Renal cortical epithelial cell (primary cell): Measurements from ENCODE around the gene ATP8A2. TPM values are rescaled to one million over a fixed set of nuclear protein-coding genes. Genes with fewer than 3 reads are reported as not detected.

Experiments
- DNase-seq: peaks from one replicate; pipeline ENCODE4 v3.0.0-alpha.2; 2011; ENCODE audit warnings: low read depth
- total RNA-seq: library from RNA; depleted of rRNA; stranded (reverse); fragments of >200 nt; gene quantifications from 2 replicates; pipeline ENCODE4 v1.2.3, GENCODE V29; 2014

Gene ATP8A2
- total RNA-seq, 1 donor from 2014 or later = 2.7 TPM

GRCh38 chr13:25625414-25625813 lies 253.6 kb downstream of the ATP8A2 start:
- DNase-seq = no peak

DNA sequence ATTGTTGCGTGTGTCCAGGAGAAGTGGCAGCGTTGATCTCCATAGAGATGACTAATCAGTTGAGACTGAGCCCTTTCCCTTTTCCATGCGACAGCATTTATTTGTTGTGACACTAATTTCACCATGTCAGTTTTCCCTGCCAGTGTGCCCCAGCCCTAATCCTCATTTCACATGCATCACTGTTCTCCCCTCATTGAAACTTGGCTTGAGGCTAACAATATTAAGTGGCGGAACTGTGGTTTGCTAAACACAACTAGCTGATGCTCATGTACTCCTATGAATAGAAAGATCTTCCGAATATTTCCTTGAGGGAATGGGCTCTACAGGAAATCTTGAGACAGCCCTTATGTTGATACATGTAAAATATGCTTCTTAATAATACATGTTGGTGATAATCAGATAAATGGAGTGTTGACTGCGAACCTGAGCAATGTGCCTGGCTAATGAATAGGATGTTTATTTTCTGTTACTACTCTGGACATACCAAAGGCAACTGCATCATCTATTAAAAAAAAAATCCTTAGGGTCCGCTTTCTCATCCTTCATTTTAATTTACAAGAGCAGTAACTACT lies 258.6 kb downstream of the ATP8A2 start:
- DNase-seq = no peak

DNA sequence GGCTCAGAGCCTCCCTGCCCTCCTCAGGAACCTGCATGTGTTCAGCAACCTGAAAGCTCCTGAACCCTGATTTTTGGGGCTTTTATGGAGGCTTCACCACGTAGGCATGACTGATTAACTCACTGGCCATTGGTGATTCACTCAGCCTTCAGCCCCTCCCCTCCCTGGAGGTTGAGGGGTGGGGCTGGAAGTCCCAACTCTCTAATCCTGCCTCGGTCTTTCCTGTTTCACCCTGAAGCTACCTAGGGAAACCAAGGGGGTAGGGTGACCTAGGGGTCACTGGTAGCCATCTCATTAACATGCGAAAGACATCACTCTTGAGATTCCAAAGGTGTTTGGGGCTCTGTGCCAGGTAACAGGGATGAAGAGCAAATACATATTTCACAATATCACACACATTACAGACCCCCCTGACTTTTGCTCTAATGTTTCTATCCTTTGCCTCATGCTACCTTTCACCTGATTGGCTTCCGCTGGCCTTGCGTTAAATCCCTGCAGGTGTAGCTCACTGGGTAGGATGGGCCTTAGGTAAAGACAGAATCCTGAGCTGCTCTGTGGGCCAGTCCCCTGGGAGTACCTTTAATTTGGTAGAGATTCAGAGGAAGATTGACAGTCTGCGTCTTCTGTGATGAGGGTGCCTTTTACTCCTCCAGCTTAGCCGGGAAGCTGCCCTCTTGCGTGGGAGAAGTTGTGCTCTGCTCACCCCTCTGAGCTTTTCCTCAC lies 260.6 kb downstream of the ATP8A2 start:
- no peak for DNase-seq

- no peak for DNase-seq
Observed at GRCh38 chr13:25633093-25633492, 261.3 kb downstream of the ATP8A2 start.

DNA sequence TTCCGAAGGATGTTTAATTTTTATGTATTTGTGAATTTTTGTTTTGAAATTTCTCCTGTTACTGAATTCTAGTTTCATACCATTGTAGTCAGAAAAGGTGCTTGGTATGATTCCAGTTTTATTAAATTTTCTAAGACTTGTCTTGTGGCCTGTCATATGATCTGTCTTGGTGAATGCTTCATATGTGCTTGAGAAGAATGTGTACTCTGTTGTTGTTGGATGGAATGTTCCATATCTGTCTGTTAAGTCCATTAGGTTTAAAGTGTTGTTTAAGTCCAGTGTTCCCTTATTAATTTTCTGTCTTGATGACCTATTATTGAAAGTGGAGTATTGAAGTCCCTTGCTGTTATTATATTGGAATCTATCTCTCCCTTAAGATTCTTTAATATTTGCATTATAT lies 273.9 kb downstream of the ATP8A2 start:
- no peak for DNase-seq

GRCh38 chr13:25649001-25649633 lies 277.3 kb downstream of the ATP8A2 start:
- no peak for DNase-seq

- DNase-seq = peak; percentile 63
Observed at GRCh38 chr13:25652764-25653163, 281.0 kb downstream of the ATP8A2 start.

GRCh38 chr13:25654322-25654721 lies 282.5 kb downstream of the ATP8A2 start:
- DNase-seq = peak; percentile 19

GRCh38 chr13:25657157-25657556 lies 285.4 kb downstream of the ATP8A2 start:
- no peak for DNase-seq

- peak; percentile 15 for DNase-seq
Observed at GRCh38 chr13:25659091-25659795, 287.5 kb downstream of the ATP8A2 start.

GRCh38 chr13:25660996-25661395 lies 289.2 kb downstream of the ATP8A2 start:
- no peak for DNase-seq

GRCh38 chr13:25662516-25662915 lies 290.7 kb downstream of the ATP8A2 start:
- DNase-seq = no peak

DNA sequence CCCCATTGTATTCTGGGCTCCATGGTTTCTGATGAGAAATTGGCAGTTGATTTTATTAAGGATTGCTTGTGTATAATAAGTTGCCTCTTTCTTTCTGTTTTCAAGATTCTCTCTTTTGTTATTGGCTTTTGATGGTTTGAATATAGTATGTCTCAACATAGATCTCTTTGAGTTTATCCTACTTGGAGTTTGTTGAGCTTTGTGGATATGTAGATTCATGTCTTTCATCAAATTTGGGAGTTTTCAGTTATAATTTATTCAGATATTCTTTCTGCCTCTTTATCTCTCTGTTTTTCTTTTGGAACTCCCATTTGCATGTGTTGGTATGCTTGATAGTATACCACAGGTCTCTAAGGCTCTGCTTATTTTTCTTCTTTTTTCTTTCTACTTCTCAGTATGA lies 296.6 kb downstream of the ATP8A2 start:
- DNase-seq = no peak

DNA sequence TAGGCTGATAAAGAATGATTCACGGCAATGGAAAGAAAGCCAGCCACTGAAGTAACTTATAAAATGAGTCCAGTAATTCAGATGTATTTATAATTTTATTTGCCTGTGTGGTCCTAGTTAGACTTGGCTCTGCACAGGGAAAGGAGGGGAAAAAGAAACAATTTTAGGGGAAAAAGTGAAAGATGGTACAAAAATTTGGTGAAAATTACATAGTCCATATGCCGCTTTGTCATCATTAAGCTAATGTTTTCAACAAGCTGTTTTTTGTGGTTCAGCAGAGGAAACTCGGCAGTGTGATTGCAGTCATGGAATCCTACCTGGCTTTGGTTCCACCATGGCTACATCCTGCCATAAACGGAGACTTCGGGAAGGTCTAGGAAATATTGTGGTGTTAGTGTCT lies 301.9 kb downstream of the ATP8A2 start:
- DNase-seq = no peak

DNA sequence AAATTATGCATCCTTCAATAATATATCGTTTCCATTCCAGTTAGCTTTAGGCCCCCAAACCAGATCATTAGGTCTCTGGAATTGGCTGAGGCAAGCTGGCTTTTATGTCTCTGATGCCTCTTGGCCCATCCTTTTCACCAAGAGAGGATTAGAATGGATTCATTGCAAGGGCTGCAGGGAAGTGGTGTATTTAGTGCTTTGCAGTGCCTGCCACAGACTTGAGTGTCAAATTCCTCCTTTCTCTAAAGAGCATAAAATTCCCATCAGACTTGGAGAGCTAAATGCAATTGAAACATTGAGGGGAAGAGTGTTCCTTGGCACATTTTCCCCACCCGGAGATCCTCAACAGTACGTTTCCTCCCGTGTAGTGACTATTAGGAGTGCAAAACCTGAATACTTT lies 302.6 kb downstream of the ATP8A2 start:
- no peak for DNase-seq

DNA sequence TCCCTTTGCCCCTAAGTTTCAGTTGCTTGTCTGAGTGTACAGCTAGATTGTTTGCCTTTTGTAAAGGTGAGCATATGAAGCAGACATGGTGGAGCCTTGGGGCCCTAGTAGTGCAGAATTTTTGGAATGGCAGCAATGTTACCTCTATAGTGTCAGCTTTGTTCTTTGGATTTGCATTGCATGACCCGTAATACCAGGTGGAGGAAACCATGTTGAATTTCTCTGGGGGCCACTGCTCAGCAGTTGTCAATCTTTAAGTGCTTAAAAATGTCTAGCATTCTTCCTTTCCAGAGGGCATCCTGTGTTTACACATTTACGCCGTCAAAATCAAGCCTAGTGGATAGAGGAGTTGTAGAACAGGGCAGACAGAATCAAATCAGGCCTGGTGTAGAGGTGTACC lies 303.3 kb downstream of the ATP8A2 start:
- DNase-seq = no peak

DNA sequence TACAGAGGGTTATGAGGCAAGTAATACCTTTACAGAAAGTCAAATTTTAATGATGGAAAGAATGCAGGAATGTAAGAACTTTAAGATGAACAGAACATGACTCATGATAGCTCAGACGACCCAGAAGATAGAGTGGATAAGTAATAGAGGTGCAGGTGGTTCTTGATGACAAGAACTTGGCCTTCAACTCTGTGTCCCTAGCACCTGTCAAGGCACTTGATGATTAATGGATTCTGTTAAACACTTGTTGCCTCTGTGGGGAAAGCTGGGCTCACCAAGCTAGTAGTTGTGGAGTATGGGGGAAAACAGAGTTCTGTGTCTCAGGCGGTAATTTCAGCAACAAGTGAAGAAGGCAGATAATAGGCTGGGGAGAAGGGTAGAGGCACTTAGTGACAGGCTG lies 306.2 kb downstream of the ATP8A2 start:
- DNase-seq = no peak

- no peak for DNase-seq
Observed at GRCh38 chr13:25678398-25678797, 306.6 kb downstream of the ATP8A2 start.

GRCh38 chr13:25679159-25679558 lies 307.4 kb downstream of the ATP8A2 start:
- DNase-seq = no peak

- no peak for DNase-seq
Observed at GRCh38 chr13:25679936-25680335, 308.2 kb downstream of the ATP8A2 start.

DNA sequence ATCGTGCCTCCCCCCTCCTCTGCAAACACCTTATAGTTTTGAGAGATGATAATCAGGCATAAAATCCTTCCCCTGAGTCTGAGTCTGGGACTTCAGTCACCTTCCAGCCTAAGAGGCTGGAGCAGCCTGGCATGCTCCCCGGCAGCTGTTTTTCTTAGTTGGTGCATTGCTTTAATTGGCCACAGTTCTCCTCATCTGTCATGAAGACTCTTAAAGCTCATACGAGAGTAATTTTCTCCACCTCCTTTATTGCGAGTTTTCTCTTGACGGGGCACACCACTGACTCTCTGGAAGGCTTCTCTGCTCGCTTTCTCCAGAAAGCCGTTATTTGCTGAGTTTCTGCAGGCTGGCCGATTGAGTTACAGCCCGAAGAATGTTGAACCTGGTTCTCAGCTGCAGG lies 310.5 kb downstream of the ATP8A2 start:
- no peak for DNase-seq

DNA sequence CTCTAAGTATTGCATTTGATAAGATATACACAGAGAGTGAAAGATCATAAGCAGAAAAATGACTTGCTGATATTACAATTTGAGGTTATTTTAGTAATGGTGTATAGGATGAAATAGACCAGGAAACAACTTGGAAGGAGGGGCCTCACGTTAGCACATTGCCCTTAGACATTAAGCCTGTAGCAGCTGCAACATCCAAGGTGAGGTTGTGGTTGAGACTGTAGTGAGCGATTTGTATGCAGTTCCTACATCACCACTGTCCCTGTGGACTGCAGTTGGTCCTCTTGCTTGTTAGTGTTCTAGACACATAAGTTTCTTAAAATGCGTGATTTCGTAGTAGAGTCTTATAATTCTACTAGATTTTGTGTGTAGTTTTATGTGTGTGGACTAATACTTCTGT lies 311.3 kb downstream of the ATP8A2 start:
- no peak for DNase-seq
